NCI-H146 treated with DMSO at 0.1 percent for 48 hours (cell line): ENCODE results near the gene FLT1.

Source experiments
- DNase-seq: peaks from one replicate; lab custom pipeline; 2025; ENCODE audit not compliant: unreplicated experiment; lab: John Stamatoyannopoulos, UW

Gene FLT1

GRCh38 chr13:28258417-28258816 is 236.5 kb downstream of the FLT1 start:
- DNase-seq = no peak

- no peak for DNase-seq
Measured at GRCh38 chr13:28257305-28257704, 237.6 kb downstream of the FLT1 start.

GRCh38 chr13:28252547-28252946 is 242.4 kb downstream of the FLT1 start:
- no peak for DNase-seq

GRCh38 chr13:28251466-28251865 is 243.5 kb downstream of the FLT1 start:
- DNase-seq = no peak

- no peak for DNase-seq
Measured at GRCh38 chr13:28250542-28250941, 244.4 kb downstream of the FLT1 start.
